SJSA1 (cell line): ENCODE measurements around the gene ANKS3. TPM values are rescaled to one million over a fixed set of nuclear protein-coding genes. Genes with fewer than 3 reads are reported as not detected.

ENCODE experiments used
- DNase-seq, 2 experiments: peaks; one replicate each; pipeline ENCODE4 v3.0.0-alpha.2; 2015 to 2020; ENCODE audit warnings: low spot score in 2 of 2, low read depth in 1 of 2
- H3K27ac ChIP-seq: fragments of 250-450 bp; sonication (Bioruptor Pico); 2 replicates; pipeline ENCODE4 v1.5.1; 2020; ENCODE audit warnings: mild to moderate bottlenecking, moderate library complexity
- H3K27me3 ChIP-seq: fragments of 250-450 bp; sonication (Bioruptor Pico); replicated peaks from 2 replicates; pipeline ENCODE4 v1.5.1; 2020; ENCODE audit warnings: mild to moderate bottlenecking, moderate library complexity
- H3K36me3 ChIP-seq: fragments of 250-450 bp; sonication (Bioruptor Pico); 2 replicates; pipeline ENCODE4 v1.5.1; 2020; ENCODE audit warnings: mild to moderate bottlenecking
- H3K4me1 ChIP-seq: fragments of 250-450 bp; sonication (Bioruptor Pico); replicated peaks from 2 replicates; pipeline ENCODE4 v1.6.1; 2021; ENCODE audit warnings: mild to moderate bottlenecking
- H3K4me3 ChIP-seq: fragments of 250-450 bp; sonication (Bioruptor Pico); 2 replicates; pipeline ENCODE4 v1.5.1; 2020; ENCODE audit warnings: mild to moderate bottlenecking
- H3K9me3 ChIP-seq: fragments of 250-450 bp; sonication (Bioruptor Pico); replicated peaks from 2 replicates; pipeline ENCODE4 v1.5.1; 2020; ENCODE audit warnings: mild to moderate bottlenecking
- total RNA-seq: library from RNA; depleted of rRNA; stranded (reverse); fragments of >200 nt; shearing (Covaris generic); gene quantifications from 2 replicates; pipeline ENCODE4 v1.2.3, GENCODE V29; 2014

ANKS3 gene
- total RNA-seq, 1 experiment from 2014 or later = 20.9 TPM

- no peak overlapping the region for H3K27ac ChIP-seq
- H3K9me3 ChIP-seq = no peaks in the 10 kb centered on the region
- no peak for DNase-seq
- peaks cover 30% of the 10 kb centered on the region for H3K36me3 ChIP-seq
- no peak overlapping the region for H3K4me3 ChIP-seq
- no peaks in the 10 kb centered on the region for H3K4me1 ChIP-seq
- no peaks in the 10 kb centered on the region for H3K27me3 ChIP-seq
These were observed 57.9 kb downstream of the ANKS3 start for GRCh38 chr16:4675864-4676786.

GRCh38 chr16:4674926-4675530, 59.0 kb downstream of the ANKS3 start:
- no peaks in the 10 kb centered on the region for H3K27me3 ChIP-seq
- DNase-seq = no peak
- no peak overlapping the region for H3K4me3 ChIP-seq
- H3K4me1 ChIP-seq = no peaks in the 10 kb centered on the region
- H3K9me3 ChIP-seq = no peaks in the 10 kb centered on the region
- H3K36me3 ChIP-seq = peaks cover 25% of the 10 kb centered on the region
- no peak overlapping the region for H3K27ac ChIP-seq

- Histone ChIP-seq H3K27ac (no peak overlapping the region), H3K36me3 (peaks cover 31% of the 10 kb centered on the region), H3K4me3 (no peak overlapping the region), H3K9me3 (no peaks in the 10 kb centered on the region), H3K4me1 (no peaks in the 10 kb centered on the region), H3K27me3 (no peaks in the 10 kb centered on the region)
- DNase-seq = no peak
These were observed 60.6 kb downstream of the ANKS3 start for GRCh38 chr16:4673387-4674046.

- H3K4me3 ChIP-seq = no peak overlapping the region
- no peaks in the 10 kb centered on the region for H3K9me3 ChIP-seq
- H3K36me3 ChIP-seq = peaks cover 53% of the 10 kb centered on the region
- no peaks in the 10 kb centered on the region for H3K27me3 ChIP-seq
- no peaks in the 10 kb centered on the region for H3K4me1 ChIP-seq
- DNase-seq = no peak
- no peak overlapping the region for H3K27ac ChIP-seq
These were observed 65.6 kb downstream of the ANKS3 start for GRCh38 chr16:4668313-4668960.

GRCh38 chr16:4667203-4667963, 66.7 kb downstream of the ANKS3 start:
- H3K36me3 ChIP-seq = peaks cover 56% of the 10 kb centered on the region
- H3K27ac ChIP-seq = no peak overlapping the region

GRCh38 chr16:4666537-4667202, 67.4 kb downstream of the ANKS3 start:
- no peaks in the 10 kb centered on the region for H3K27me3 ChIP-seq
- H3K9me3 ChIP-seq = no peaks in the 10 kb centered on the region
- H3K27ac ChIP-seq = no peak overlapping the region
- H3K36me3 ChIP-seq = peaks cover 56% of the 10 kb centered on the region
- no peak for DNase-seq
- H3K4me1 ChIP-seq = no peaks in the 10 kb centered on the region
- no peak overlapping the region for H3K4me3 ChIP-seq

More at GRCh38 chr16:4667203-4667963, 66.7 kb downstream of the ANKS3 start:
- DNase-seq = no peak
- no peaks in the 10 kb centered on the region for H3K9me3 ChIP-seq
- no peak overlapping the region for H3K4me3 ChIP-seq
- H3K4me1 ChIP-seq = no peaks in the 10 kb centered on the region
- no peaks in the 10 kb centered on the region for H3K27me3 ChIP-seq

- Histone ChIP-seq H3K27me3 (no peaks in the 10 kb centered on the region), H3K36me3 (peaks cover 59% of the 10 kb centered on the region)
- DNase-seq = no peak
These were observed 69.3 kb downstream of the ANKS3 start for GRCh38 chr16:4664538-4665418.

GRCh38 chr16:4663777-4664465, 70.2 kb downstream of the ANKS3 start:
- peaks cover 61% of the 10 kb centered on the region for H3K36me3 ChIP-seq
- no peak for DNase-seq
- H3K27me3 ChIP-seq = no peaks in the 10 kb centered on the region
- H3K4me3 ChIP-seq = no peak overlapping the region
- no peaks in the 10 kb centered on the region for H3K9me3 ChIP-seq
- H3K27ac ChIP-seq = no peak overlapping the region
- no peaks in the 10 kb centered on the region for H3K4me1 ChIP-seq

More at GRCh38 chr16:4664538-4665418, 69.3 kb downstream of the ANKS3 start:
- H3K4me3 ChIP-seq = no peak overlapping the region
- no peaks in the 10 kb centered on the region for H3K9me3 ChIP-seq
- no peaks in the 10 kb centered on the region for H3K4me1 ChIP-seq
- H3K27ac ChIP-seq = no peak overlapping the region

- H3K9me3 ChIP-seq = no peaks in the 10 kb centered on the region
- H3K4me1 ChIP-seq = no peaks in the 10 kb centered on the region
- H3K27me3 ChIP-seq = no peaks in the 10 kb centered on the region
- H3K27ac ChIP-seq = no peak overlapping the region
- no peak overlapping the region for H3K4me3 ChIP-seq
- peaks cover 58% of the 10 kb centered on the region for H3K36me3 ChIP-seq
- no peak for DNase-seq
These were observed 70.7 kb downstream of the ANKS3 start for GRCh38 chr16:4663465-4663776.

GRCh38 chr16:4661661-4662060, 72.4 kb downstream of the ANKS3 start:
- H3K4me1 ChIP-seq = no peaks in the 10 kb centered on the region
- no peak for DNase-seq
- H3K27me3 ChIP-seq = no peaks in the 10 kb centered on the region
- H3K4me3 ChIP-seq = no peak overlapping the region
- no peaks in the 10 kb centered on the region for H3K9me3 ChIP-seq
- peaks cover 52% of the 10 kb centered on the region for H3K36me3 ChIP-seq
- H3K27ac ChIP-seq = no peak overlapping the region

GRCh38 chr16:4660454-4661007, 73.5 kb downstream of the ANKS3 start:
- Histone ChIP-seq H3K4me3 (no peak overlapping the region), H3K27ac (no peak overlapping the region), H3K9me3 (no peaks in the 10 kb centered on the region), H3K36me3 (peaks cover 52% of the 10 kb centered on the region), H3K4me1 (no peaks in the 10 kb centered on the region), H3K27me3 (no peaks in the 10 kb centered on the region)
- no peak for DNase-seq
